ENCODE data around the gene ZBTB24. TPM values are rescaled to one million over a fixed set of nuclear protein-coding genes. Genes with fewer than 3 reads are reported as not detected.

The ZBTB24 gene
- total and polyA plus RNA-seq, 2 of the 13 experiments (the other 11 are each of a cell fraction or from before 2014, with no cell fraction given) = 1.5 to 6.2 TPM

- no peak for FAIRE-seq
- H3K4me1 ChIP-seq (ENCODE audit: insufficient read depth, low read length) = peaks cover 5% of the 10 kb centered on the region; the same call in 1 of the 2 replicates
- peaks cover 0 to 8% of the 10 kb centered on the region in 2 experiments; a peak in 3 of 5 replicates for H3K27me3 ChIP-seq (ENCODE audit: control insufficient read depth in 1 of 2, insufficient read depth in 2 of 2, low read length in 2 of 2)
- no TSS peak for BruUV-seq (replicated peaks)
- ChIA-PET CTCF (ENCODE audit: low intra/inter-chr PET ratio, low total read pairs) (no interaction called here), POLR2A (no interaction called here)
- TF ChIP-seq ZSCAN22 (CRISPR knock-in tag; IDR thresholded peaks at IDR 0.05) (no peak), ZKSCAN1 (IDR thresholded peaks at IDR 0.05; ENCODE audit: low read length) (no peak), KDM6A (CRISPR knock-in tag; IDR thresholded peaks at IDR 0.05; ENCODE audit: low read depth) (no peak), THAP9 (CRISPR knock-in tag; IDR thresholded peaks at IDR 0.05; ENCODE audit: borderline replicate concordance) (no peak), CBX2 (IDR thresholded peaks at IDR 0.05; ENCODE audit: low read depth, low read length) (no peak), CBX2 (CRISPR knock-in tag; IDR thresholded peaks at IDR 0.05; ENCODE audit: low read depth) (no peak)
- H2AFZ ChIP-seq (ENCODE audit: low read length) = no peak overlapping the region
- no peaks in the 10 kb centered on the region for H3K9me3 ChIP-seq (ENCODE audit: low read length)
- H3K9ac ChIP-seq (ENCODE audit: insufficient read depth, low read depth, low read length) = no peak overlapping the region
- no peaks in the 10 kb centered on the region for H4K20me1 ChIP-seq (ENCODE audit: insufficient read depth, low read length)
- WGBS (ENCODE audit: low lambda C conversion rate) = 26% methylated on average over 9 of the region's 9 CpGs
- no peak for DNase-seq (ENCODE audit: low spot score)
- no peak overlapping the region for H3K4me2 ChIP-seq (ENCODE audit: low read depth, low read length)
- in situ Hi-C loops (cut with HindIII; ENCODE audit: extremely low pct_ligation_motif_present, low pct_unique_long_range_greater_than_20kb) (no loop called here), intact Hi-C loops (cut with micrococcal nuclease; ENCODE audit: unreplicated experiment) (no loop called here)
- no peak overlapping the region for H3K4me3 ChIP-seq (replicated peaks in 1 of 3; ENCODE audit: insufficient read depth in 1 of 3, low read depth in 2 of 3, low read length in 3 of 3)
- H3K79me2 ChIP-seq (ENCODE audit: insufficient read depth, low read length) = no peaks in the 10 kb centered on the region
- H3K36me3 ChIP-seq (replicated peaks in 1 of 2; ENCODE audit: control insufficient read depth in 1 of 2, insufficient read depth in 2 of 2, low read length in 2 of 2) = no peaks in the 10 kb centered on the region
- H3K27ac ChIP-seq (ENCODE audit: extremely low read length, insufficient read depth, low read length) = no peak overlapping the region
- ATAC-seq = no peak
Measured at GRCh38 chr6:109496036-109496772, 13.2 kb upstream of the ZBTB24 start.
